GM21717 (cell line): ENCODE data around the gene TIMP4.

Experiments
- ATAC-seq: cut with Tn5 transposase; IDR thresholded peaks from one replicate; pipeline ENCODE4 v1.9.1; 2021; ENCODE audit warnings: mild to moderate bottlenecking, moderate library complexity; ENCODE audit not compliant: unreplicated experiment

The TIMP4 gene

DNA sequence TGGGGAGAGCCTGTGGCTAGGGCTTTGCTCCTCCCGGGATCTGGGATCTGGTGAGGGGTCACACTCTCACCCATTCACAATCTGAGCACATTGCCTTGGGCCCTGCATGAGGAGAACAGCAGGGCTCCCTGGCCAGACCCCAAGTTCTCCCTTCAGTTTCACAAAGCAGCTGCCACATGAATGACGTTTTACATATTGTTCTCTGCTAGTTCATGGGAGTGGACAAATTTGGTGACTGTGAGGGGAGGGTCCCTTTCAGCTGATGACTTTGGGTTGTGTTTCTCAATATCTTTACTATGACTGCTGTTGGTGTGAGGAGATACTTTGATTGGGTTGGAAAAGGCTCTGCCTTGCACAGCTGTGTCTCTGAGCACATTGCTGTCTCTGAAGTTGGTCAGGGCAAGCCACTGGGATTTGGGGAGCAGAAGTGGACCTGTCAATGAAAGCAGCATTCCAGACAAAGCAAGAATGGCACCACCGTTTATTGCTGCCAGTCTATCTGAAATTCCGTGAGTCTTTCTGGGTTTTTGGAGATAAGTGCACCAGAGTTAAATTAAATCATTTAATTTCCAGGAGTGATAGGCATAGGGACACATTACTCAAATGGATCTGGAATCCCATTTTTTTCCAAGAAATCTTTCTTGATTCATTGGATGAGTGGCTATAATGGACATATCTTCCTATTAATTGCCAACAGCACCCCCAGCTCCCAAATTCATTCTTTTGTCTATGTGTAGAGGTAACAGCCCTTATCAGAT, 10.3 kb downstream of the TIMP4 start:
- ATAC-seq, result no peak

DNA sequence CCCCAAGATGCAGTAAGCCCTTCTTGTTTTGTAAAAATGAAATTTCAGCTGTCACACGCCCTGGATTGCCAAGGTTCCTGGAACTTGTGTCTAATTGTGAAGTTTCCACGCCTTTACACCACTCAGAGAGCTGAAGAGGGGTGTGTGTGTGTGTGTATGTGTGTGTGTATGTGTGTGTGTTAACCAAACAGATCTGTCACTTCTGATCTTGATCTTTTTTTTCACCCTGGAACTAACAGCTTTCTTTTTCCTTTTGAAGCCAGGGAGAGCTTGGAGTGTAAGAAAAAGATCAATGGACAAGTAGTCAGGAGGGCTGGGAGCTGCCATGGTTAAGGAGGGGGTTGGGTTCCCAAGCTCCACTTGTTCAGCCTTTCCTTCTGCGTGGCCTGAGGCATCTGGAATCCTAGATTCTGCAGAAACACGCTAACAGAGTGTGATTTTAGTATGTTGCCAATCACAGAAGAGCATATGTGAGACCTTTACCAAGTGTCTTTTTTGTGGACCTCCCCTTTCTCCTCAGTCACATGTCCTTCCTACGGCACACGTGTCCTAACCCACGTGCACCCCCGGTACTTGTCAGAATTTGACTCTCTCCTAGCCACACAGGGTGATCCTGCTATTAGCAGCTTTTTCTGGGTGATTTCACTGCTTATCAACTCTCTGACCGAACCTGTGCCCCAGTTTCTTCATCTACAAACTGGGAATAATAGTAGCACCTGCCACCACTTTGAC, 11.5 kb downstream of the TIMP4 start:
- ATAC-seq, result no peak

DNA sequence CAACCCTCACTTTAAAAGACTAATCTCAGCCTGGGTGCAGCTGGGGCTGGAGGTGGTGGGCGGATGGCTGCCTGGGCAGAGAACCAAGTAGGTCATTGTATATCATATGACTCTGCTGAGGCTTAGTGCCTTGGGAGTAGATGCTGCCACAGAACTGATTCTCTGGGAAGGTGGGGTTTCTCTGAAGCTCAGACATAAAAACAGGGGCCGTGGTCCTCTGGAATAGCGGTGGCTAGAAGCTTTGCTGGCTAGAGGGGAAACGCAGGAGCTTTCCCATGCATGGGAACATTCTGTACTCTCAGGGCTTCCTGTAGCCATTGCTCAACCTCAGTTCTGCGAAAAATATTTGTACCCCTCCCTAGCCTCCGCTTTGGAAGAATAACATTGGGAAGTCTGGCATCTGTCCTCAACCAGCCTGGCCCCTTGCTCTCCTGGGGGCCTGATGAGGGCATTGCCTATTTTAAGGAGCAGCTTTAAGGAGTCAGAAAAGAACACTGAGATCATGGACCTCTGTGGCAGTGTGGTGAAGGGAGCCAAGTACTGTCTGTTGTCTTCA, 14.7 kb downstream of the TIMP4 start:
- ATAC-seq, result no peak

DNA sequence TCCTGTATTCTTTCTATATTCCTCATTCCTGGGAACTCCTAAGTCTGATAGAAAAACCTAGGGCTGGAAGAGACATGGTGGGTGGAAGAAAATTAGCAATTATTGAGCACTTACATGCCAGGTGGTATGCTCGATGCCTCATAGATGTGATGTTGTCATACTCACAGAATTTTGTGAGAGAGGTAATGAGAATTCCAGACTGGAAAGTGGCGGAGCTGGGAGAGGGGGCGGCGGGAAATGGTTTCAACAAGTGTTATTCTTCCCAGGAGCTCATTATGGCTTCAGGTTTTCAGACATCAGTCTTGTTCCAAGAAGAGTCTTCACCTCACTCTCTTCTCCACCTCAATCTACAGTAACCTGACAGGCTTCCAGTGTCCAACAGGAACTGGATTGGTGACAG, 16.2 kb downstream of the TIMP4 start:
- no peak for ATAC-seq

DNA sequence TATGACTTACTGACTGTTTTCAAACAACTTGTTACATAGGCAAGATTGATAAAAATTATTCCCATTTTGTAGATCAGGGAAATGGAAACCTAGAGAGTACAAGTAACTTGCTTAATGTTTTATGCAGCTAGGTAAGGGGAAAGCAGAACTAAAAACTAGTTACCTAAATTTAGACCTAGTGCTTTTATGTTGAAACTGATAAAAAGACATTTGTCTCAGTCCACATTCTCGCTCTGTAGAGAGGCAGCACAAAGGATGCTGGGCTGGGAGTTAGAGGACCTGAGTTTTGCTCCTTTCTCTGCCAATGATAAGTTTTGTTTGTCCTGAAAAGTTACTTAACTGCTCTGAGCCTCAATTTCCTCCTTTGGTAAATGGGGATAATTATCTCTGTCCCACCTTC, 17.4 kb downstream of the TIMP4 start:
- ATAC-seq, result no peak

DNA sequence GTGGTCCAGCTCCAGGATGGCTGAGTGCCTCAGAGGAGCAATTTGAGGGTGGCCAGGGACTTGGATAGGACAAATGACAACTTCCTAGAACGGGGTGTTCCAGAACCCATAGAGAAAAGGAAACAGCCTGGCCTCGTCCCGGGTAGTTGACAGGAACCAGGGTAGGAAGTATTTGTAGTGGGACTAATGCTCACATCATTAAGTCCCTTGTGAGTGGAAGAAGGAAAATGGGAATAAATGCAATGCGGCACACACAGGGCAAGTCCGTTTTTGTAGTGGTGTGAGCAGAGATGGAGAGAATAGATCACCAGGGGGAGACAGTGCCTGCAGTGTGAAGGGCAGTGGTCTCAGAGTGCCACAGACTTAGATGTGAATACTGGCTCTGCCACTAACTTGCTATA, 19.6 kb downstream of the TIMP4 start:
- no peak for ATAC-seq

DNA sequence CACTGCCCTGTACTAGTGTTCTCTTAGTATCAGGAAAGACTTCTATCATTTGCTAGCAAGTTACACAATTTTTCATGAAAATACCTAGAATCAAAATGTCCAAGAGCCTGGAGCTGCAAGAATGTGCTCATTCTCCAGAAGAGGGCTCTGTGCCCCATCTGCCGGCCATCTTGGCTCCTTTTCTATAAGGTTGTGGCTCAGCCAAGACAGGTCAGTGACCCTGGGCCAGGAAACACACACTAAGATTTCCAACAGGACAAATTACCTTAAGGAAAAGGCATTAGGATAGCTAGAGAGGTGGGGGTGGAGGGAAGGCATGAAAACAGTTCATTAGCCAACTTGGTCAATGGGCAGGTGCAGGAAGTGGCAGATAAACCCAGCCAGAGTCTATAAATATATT, 20.7 kb downstream of the TIMP4 start:
- no peak for ATAC-seq

DNA sequence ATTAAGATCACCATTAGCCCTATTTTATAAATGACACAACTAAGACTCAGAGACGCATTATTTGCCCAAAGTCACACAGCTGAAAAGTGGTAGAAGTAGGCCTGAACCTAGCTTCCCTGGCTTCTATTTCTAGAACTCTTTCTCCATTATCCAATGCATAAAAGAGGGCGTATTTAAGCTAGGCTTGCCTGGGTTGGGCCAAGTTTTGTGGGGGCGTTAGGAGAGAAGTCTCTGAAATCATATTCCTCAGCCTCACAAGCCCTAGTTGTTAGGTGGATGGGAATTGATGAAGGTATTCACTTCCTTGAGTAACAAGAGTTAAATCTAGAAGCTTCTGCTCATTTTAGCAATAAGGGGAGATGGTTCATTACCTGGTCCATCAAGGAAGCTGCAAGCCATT, 22.3 kb downstream of the TIMP4 start:
- ATAC-seq, result no peak

DNA sequence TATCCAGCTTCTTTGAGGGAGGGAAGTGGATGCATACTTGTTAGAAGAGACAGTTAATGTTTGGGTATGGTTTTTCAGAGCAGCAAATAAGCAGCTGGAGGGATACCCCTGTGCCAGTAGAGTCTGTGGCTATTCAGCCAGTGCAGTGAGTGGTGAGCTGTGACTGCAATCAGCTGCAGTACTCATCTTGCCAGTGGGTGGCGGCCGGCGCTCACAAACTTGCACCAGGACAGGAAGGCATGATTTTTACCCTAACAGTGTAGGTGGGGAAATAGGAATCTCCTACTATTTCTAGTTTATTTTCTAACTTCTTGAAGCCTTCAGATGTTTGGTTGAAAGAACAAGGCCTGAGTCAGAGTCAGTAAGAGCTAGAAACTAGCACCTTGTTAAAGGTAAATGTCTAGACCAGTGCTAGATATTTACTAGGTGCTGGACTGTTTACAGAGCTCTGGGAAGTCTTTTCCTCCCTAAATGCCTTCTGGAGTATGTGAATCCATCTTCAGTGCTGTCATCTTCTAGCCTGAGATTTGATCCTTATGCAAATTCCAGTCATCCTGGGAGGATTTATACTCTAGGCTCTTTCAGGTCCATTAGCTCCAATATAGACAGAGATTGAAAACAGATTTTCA, 23.6 kb downstream of the TIMP4 start:
- ATAC-seq, result peak; percentile 72

DNA sequence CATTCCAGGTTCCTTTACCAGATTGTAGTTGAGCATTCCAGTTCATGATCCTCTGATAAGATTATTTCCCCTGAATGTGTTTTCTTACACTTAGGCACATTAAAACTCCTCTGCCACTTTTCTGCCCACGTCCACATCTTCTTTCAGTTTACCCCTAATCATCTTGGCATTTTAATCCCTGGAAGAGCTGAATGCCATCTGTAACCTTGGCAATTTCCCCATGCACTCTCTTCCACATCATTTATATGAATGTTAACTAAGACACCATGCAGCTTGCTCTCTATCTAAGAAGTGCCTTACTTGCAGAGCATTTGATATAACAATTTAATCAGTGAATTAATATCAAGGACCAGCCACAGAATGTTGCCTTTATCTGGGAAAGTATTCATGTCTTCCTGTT, 25.8 kb downstream of the TIMP4 start:
- ATAC-seq, result no peak

DNA sequence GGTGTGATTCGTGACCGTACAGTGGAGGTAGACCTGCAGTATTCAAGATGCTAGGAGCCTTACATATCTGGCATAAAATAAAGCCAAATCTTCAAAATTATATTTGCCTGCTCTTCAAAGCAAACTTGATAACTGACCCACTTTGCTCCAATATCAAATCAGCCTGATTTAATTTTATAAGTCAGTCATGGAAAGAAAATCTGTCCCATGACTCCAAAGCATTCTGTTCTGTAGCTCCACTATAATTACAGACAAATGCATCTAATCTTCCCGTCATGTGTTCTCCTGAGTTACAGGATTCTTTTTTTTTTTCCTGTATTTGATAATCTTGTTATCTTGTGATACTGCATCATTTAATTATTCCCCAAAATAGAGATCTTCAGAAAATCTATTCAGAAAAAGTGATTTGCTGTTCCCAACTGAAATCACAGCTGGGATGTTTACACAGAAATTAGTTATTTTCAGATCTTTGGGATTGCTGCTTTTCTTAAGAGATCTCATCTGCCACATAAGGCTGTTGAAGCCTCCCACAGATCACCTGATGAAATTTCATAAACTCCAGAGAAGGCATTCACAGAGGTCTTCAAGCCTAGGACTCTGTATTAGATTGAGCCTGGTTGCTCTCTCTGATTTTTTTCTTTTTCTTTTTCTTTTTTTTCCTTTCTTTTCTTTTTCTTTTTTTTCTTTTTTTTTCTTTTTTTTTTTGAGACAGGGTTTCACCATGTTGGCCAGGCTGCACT, 27.2 kb downstream of the TIMP4 start:
- ATAC-seq, result no peak

DNA sequence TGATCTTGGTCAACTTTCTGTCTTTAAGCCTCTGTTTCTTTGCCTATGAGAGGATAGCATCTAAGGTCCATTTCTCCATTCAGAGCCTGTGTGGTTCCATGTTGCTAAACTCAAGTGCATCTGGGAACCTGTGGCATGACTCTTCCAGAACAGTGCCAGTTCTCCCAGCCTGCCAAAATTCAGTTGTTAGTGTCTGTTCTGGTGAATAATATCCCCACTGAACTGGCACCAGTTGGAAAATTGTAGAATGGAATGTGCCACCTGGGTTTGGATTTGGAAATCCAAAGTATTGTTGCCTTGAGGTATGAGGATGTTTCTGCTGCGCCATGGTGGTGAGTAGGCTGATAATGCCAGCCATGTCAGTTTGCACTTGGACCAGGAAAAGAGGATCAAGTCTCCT, 31.3 kb downstream of the TIMP4 start:
- ATAC-seq, result no peak

DNA sequence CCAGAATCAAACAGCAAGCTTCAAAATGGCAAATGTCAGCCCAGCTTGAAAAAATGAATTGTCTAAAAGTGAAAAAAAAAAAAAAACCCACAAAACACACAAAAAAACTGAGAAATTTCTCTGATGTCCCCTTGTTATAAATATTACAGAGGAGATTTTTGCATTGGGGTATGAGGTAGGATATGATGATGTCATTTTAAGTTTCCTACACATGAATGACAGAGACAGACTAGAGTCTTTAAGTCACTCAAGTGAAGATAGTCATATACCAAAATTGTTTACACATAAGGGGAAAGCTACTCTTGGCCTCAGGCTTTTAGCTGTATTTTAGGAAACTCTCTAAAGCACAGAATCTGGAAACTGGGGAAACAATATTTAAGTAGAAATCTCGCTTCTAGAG, 32.9 kb downstream of the TIMP4 start:
- no peak for ATAC-seq

DNA sequence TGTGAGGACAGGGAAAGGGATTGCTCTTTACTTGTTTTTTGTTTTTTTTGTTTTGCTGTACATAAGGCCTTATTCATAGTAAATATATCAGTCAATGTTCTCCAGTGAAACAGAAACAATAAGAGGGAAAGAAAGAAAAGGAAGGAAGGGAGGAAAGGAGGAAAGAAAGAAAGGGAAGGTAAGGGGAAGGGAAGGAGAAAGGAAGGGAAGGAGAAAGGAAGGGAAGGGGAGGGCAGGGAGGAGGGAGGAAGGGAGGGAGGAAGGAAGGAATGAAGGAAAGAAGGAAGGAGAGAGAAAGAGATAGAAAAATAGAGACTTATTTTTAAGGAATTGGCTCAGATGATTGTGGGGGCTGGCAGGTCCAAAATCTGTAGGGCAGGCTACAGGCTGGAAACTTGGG, 37.2 kb downstream of the TIMP4 start:
- ATAC-seq, result no peak

DNA sequence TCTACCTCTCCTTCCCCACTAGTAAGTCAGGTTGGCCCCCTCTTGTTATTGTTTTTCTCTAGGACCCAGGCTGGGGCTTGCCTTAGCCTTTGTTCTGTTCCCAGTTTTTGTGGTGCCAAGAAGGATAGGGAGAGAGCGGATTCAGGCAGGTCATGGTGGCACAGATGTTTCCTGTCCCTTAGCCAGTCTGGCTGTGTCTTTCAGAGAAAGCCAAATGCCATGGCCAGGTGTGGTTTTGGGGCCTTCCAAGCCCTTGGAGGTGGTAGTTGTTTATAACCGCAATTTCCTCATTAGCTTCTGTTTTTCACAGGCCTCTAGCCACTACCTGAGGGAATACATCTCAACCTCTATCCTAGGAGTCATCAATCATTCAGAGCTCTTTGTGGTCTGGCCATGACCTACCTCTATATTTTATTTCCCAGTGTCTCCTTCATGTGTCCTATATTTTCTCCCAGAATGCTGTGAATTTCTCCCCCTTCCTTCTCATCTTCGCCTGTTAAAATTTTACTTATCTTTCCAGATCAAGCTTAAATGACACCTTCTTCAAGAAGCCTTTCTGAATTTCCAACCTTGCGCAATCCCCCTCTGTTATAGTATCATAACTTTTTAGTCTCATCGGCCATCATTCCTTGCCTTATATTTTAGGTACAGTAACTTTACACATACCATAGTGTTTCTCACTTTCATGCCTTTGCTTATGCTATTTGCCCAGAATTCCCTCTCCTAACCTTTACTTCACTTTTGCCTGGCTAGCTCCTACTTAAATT, 38.2 kb downstream of the TIMP4 start:
- no peak for ATAC-seq

DNA sequence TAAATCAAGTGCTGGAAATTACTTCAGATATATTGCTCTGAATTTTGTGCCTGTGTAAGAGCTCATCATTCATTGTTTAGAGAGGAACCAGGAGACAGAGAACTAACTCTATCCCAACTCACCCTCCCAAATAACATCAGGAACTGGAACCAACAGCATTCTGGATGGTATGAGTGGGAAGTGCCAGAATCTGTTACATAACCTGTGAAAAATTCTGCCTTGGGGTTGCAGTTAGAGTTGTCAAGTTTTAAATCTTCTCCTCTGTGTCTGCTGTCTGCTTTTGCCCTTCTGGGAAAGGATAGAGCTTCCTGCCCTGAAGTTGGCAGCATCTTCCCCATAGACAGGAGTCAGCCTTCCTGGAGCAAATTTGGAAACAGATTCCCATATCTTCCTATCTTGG, 41.2 kb downstream of the TIMP4 start:
- ATAC-seq, result no peak

DNA sequence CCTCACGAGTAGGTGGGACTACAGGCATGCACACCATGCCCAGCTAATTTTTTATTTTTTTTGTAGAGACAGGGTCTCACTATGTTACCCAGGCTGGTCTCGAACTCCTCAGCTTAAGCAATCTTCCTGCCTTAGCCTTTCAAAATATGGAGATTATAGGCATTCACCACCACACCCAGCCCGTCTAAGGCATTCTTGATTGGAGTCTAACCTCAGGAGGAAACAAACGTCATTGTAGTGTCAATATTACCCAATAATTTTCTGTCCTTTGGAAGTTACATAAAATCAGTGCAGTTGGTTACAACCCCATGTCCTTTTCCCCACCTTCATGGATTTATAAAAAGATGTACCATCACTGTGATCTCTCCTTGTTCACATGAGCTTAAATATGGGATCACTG, 41.8 kb downstream of the TIMP4 start:
- no peak for ATAC-seq

DNA sequence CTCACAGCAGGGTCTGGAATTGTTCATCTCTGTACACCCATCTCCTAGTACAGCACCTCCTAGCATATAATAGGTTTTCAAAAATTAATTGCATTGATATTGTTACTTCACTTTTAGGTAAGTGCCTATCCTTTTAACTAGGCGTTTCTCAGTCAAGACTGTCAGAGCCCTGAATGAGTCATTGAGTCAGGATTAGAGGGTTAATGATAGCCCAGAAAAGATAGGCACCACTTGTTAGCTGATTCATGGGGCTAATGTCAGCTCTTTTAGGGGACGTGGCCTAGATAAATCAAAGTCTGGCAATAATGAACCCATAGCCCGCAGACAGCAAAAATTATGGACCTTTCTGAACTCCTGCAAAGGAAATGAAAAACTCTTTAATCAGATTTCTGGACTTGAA, 42.9 kb downstream of the TIMP4 start:
- no peak for ATAC-seq

DNA sequence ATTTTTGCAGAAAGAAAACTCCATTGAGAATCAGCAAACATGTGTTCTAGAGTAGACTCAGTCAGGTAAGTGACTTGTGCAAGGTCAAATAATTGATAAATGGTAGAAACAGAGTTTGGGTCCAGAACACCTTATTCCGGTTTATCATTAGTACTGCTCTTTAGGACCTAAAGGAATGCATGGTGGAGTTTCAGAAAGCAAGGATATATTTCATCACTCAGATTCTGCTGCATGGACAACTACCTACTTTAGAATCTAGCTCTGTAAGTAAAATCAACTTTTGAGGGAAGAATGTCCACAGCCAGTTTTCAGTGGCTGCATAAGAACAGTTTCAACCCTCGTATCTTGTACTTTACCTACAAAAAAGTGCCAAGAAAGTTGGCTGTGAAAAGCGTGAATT, 43.6 kb downstream of the TIMP4 start:
- ATAC-seq, result no peak

DNA sequence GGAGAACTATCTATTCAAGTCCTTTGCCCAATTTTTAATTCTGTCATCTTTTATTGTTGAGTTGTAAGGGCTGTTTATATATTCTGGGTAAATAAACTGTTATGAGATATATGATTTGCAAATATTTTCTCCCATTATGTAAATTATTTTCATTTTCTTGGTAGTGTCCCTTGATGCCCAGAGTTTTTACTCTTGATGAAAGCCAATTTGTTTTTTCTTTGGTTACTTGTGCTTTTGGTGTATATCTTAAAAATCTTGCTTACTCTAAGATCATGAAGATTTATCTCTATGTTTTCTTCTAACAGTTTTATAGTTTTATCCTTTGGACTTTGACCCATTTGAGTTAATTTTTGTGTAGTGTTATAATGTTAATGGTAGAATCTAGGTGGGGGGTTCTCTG, 44.5 kb downstream of the TIMP4 start:
- ATAC-seq, result no peak
